Neuron (in vitro differentiated cells): Measurements from ENCODE around the gene BLOC1S1.

Experiments used
- H2AFZ ChIP-seq: one replicate; pipeline ENCODE4 v1.6.1; 2013; ENCODE audit warnings: low read depth, mild to moderate bottlenecking, inconsistent platforms, low read length, moderate library complexity
- H3K27me3 ChIP-seq: one replicate; pipeline ENCODE4 v1.6.1; 2013; ENCODE audit warnings: low read length; ENCODE audit not compliant: insufficient read depth
- H3K36me3 ChIP-seq: one replicate; pipeline ENCODE4 v1.6.1; 2013; ENCODE audit warnings: low read length; ENCODE audit not compliant: insufficient read depth
- H3K4me1 ChIP-seq: one replicate; pipeline ENCODE4 v1.6.1; 2013; ENCODE audit warnings: low read length; ENCODE audit not compliant: insufficient read depth
- H3K4me3 ChIP-seq: 2 replicates; pipeline ENCODE4 v1.5.1; 2013; ENCODE audit warnings: mild to moderate bottlenecking, low read length, moderate library complexity
- H3K9me3 ChIP-seq: one replicate; pipeline ENCODE4 v1.6.1; 2013; ENCODE audit warnings: low read length

BLOC1S1 gene

DNA sequence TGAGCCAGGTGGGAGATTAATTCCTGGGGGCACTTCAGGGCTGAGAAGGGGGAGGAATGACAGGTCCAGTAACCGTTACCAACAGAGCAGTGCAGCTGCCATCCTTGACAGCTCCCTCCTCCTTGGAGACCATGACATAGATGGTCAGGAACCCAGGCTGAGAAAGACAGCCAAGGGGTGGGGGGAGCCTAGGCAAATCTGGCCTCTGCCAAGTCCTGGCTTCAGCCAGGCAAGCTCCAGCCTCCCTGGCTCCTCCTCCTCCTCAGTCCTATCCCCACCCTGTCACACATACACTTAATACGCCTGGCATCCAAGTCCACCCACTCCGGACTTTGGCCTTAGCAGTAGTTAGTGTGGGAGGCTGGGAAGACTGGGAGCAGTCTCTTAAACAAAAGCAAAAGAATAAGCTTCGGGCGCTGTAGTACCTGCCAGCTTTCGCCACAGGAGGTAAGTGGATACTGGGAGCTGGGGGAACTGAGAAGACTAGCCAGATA is 4.3 kb downstream of the BLOC1S1 start, which contains the start of gene RDH5:
Gene RDH5, plus strand, starts transcription at position 323 of the 494 bp plus-strand sequence. CDS start 792 bp downstream, outside the sequence.
- H3K27me3 ChIP-seq = no peaks in the 10 kb centered on the region
- H3K36me3 ChIP-seq = peaks cover 20% of the 10 kb centered on the region
- H3K9me3 ChIP-seq = no peaks in the 10 kb centered on the region
- no peak within 1 kb of the TSS for H2AFZ ChIP-seq
- H3K4me1 ChIP-seq = peaks cover 25% of the 10 kb centered on the region
- H3K4me3 ChIP-seq = no peak within 1 kb of the TSS

DNA sequence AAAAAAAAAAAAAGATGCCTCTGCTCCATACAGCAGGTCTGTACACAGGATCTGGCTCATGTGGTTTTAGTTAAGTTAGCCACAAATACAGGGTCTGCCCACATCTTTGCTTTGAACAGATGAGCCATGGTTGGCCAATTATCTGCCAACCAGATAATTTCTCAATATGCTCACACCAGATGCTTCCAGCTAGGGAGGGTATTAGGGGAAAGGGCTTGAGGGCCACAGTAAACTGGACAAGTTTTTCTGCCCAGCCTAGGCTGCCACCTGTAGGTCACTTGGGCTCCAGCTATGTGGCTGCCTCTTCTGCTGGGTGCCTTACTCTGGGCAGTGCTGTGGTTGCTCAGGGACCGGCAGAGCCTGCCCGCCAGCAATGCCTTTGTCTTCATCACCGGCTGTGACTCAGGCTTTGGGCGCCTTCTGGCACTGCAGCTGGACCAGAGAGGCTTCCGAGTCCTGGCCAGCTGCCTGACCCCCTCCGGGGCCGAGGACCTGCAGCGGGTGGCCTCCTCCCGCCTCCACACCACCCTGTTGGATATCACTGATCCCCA is 5.1 kb downstream of the BLOC1S1 start:
- Histone ChIP-seq H2AFZ (no peak overlapping the region), H3K9me3 (no peaks in the 10 kb centered on the region), H3K4me1 (peaks cover 22% of the 10 kb centered on the region), H3K36me3 (peaks cover 28% of the 10 kb centered on the region), H3K27me3 (no peaks in the 10 kb centered on the region), H3K4me3 (no peak overlapping the region)

DNA sequence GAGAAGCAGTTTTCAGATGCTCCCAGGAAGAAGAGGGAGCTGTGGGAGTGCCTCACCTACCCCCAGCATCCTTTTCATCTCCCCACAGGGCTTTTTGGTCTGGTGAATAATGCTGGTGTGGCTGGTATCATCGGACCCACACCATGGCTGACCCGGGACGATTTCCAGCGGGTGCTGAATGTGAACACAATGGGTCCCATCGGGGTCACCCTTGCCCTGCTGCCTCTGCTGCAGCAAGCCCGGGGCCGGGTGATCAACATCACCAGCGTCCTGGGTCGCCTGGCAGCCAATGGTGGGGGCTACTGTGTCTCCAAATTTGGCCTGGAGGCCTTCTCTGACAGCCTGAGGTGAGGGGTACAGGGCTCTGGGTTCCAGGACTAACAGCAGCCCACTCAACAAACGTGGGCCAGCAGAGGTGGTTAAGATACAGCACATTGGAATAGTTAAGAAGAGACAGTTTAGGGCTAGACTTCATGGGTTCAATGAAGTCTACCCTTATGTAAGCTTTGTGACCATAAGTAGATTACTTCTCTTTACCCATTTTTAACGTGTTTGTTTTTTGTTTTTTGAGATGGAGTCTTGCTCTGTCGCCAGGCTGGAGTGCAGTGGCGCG is 5.9 kb downstream of the BLOC1S1 start:
- no peaks in the 10 kb centered on the region for H3K27me3 ChIP-seq
- peaks cover 22% of the 10 kb centered on the region for H3K4me1 ChIP-seq
- H3K36me3 ChIP-seq = peaks cover 33% of the 10 kb centered on the region
- H3K4me3 ChIP-seq = no peak overlapping the region
- H3K9me3 ChIP-seq = no peaks in the 10 kb centered on the region
- H2AFZ ChIP-seq = no peak overlapping the region

DNA sequence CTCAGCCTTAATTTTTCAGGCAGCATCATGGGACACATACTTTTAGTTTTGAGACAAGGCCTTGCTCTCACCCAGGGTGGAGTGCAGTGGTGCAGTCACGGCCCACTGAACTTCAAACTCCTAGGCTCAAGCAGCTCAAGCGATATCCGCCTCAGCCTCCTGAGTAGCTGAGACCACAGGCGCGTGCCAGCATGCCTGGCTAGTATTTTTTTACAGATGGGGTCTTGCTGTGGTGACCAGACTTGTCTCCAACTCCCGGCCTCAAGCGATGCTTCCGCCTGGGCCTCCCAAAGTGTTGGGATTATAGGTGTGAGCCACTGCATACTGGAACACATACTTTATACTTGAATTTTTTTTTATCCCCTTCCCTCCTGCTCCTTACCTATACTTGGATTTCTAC is 7.1 kb downstream of the BLOC1S1 start:
- Histone ChIP-seq H2AFZ (no peak overlapping the region), H3K4me3 (no peak overlapping the region), H3K4me1 (peaks cover 22% of the 10 kb centered on the region), H3K36me3 (peaks cover 36% of the 10 kb centered on the region), H3K9me3 (no peaks in the 10 kb centered on the region), H3K27me3 (no peaks in the 10 kb centered on the region)

DNA sequence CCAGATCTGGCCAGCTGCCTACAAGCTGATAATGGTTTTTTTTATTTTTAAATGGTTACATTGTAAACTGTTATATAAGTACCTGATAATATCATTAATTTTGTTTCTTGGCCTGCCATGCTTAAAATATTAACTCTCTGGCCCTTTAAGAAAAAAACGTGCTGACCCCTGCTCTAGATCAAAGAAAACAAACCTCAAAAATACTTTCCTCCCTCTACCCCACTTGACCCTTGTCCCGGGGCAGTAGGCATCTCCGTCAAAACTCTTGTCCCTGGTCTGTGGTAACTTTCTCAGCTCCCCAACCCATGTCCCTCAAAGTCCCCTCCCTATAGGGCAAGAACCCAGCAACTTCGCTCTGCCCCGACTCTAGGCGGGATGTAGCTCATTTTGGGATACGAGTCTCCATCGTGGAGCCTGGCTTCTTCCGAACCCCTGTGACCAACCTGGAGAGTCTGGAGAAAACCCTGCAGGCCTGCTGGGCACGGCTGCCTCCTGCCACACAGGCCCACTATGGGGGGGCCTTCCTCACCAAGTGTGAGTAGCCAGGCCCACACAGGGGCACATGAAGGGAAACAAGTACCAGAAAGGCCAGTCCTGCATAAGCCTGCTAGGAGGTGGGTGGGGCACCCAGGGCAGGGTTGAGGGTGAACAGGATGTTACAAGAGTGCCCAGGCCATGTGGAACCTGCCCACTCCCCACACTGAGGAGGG is 7.8 kb downstream of the BLOC1S1 start:
- Histone ChIP-seq H3K9me3 (no peaks in the 10 kb centered on the region), H3K4me3 (no peak overlapping the region), H2AFZ (no peak overlapping the region), H3K36me3 (peaks cover 36% of the 10 kb centered on the region), H3K27me3 (no peaks in the 10 kb centered on the region), H3K4me1 (peaks cover 20% of the 10 kb centered on the region)

DNA sequence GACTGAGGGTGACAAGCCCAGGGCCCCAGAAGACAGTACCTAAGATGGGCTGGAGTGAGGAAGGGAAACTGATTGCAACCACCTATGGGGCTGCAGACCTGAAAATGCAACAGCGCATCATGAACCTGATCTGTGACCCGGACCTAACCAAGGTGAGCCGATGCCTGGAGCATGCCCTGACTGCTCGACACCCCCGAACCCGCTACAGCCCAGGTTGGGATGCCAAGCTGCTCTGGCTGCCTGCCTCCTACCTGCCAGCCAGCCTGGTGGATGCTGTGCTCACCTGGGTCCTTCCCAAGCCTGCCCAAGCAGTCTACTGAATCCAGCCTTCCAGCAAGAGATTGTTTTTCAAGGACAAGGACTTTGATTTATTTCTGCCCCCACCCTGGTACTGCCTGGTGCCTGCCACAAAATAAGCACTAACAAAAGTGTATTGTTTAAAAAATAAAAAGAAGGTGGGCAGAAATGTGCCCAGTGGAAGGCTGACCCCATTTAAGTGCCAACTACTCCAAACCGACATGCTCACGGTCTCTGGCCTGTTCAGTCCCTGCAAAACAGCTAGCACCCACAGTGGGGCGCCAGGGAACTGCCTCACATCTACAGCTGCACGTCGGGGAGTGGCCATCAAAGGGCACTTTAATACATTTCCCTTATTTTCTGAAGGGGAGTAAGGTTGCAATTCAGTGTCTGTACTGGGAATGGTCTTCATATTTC is 8.5 kb downstream of the BLOC1S1 start:
- Histone ChIP-seq H3K4me1 (peaks cover 20% of the 10 kb centered on the region), H3K9me3 (no peaks in the 10 kb centered on the region), H3K4me3 (no peak overlapping the region), H3K36me3 (peaks cover 36% of the 10 kb centered on the region), H3K27me3 (no peaks in the 10 kb centered on the region), H2AFZ (no peak overlapping the region)

DNA sequence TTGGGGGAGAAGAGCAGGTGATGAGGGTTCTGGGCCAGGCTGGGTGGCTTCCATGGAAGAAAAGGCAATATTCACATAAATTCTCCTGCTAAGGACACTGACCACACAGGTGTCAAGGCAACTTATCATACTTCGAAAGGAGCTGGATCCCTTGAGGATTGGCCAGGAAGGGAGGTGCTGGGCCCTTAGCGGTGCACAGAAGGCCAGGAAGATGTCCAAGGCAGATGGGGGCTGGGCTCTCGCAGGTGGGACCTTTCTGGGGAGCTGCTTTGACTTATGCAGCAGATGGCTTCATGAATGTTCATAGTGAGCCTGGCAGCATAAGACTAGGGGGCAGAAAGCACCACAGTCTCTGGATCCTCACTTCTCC is 9.1 kb downstream of the BLOC1S1 start:
- H3K4me1 ChIP-seq = peaks cover 20% of the 10 kb centered on the region
- H3K36me3 ChIP-seq = peaks cover 36% of the 10 kb centered on the region
- H3K9me3 ChIP-seq = no peaks in the 10 kb centered on the region
- H2AFZ ChIP-seq = no peak overlapping the region
- no peaks in the 10 kb centered on the region for H3K27me3 ChIP-seq
- no peak overlapping the region for H3K4me3 ChIP-seq

DNA sequence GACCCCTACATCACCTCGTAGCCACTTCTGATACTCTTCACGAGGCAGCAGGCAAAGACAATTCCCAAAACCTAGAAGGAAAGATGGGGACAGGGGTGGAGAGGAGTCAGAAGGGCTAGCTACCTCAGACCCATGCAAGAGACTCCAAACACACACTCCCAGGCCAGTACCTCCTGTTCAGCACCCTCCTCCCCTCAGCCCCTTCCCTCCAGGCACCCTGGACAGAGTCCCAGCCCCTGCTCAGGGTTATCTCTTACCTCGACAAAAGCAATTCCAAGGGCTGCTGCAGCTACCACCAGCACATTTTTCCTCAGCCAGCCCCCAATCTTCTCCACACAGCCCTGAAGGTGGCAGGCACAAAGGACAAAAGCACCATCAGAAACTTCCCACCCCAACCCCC is 9.7 kb downstream of the BLOC1S1 start:
- peaks cover 24% of the 10 kb centered on the region for H3K4me1 ChIP-seq
- no peak overlapping the region for H3K4me3 ChIP-seq
- H3K36me3 ChIP-seq = peaks cover 31% of the 10 kb centered on the region
- no peaks in the 10 kb centered on the region for H3K9me3 ChIP-seq
- no peaks in the 10 kb centered on the region for H3K27me3 ChIP-seq
- H2AFZ ChIP-seq = no peak overlapping the region

DNA sequence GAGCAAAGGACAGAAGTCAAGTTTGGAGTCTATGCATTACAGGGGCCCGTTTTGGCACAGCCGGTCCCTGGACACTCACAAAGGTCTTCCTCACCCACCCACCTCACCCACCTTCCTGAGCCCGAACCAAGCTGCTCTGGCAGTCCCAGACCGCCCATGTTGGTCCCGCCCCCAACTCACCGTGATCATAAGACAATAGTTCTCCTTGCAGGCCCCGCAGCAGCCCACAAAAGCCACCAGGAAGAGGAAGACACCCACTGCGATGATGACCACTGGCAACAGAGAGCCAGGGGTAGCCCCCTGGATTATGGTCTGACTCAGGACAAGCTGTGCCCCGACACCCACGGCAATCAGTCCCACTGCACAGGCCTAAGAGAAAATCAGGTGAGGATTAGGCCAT is 11.1 kb downstream of the BLOC1S1 start:
- peaks cover 28% of the 10 kb centered on the region for H3K36me3 ChIP-seq
- peaks cover 28% of the 10 kb centered on the region for H3K4me1 ChIP-seq
- no peaks in the 10 kb centered on the region for H3K27me3 ChIP-seq
- no peaks in the 10 kb centered on the region for H3K9me3 ChIP-seq
- peak overlapping the region; percentile 71 for H3K4me3 ChIP-seq
- H2AFZ ChIP-seq = no peak overlapping the region

DNA sequence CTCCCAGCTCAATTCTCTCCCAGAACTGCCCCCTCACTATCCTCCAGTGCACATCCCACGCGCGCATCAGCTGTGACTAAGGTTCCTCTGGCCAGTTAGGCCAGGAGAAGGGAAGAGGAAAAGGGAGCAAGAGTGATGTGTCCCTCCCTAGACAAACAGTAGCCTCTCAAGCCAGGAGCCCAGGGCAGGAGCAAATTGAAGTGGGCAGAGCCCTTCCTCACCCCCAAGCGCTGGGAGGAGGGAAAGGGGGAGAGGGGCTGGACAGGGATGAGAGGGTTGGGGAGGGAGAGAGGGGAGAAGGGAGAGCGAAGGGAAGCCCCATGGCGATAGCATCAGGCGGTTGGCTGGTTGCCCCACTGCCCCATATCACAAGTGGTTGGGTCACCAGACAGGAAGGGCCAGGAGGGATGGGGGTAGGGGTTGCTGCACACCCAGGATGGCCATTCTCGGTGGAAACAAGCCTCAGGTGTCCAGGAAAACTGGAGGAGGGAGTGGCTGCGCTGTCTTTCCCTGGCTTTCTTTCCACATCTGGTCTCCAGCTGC is 11.9 kb downstream of the BLOC1S1 start:
- Histone ChIP-seq H2AFZ (no peak overlapping the region), H3K4me1 (peaks cover 28% of the 10 kb centered on the region), H3K36me3 (peaks cover 28% of the 10 kb centered on the region), H3K4me3 (peak overlapping the region; percentile 71), H3K9me3 (no peaks in the 10 kb centered on the region), H3K27me3 (no peaks in the 10 kb centered on the region)

DNA sequence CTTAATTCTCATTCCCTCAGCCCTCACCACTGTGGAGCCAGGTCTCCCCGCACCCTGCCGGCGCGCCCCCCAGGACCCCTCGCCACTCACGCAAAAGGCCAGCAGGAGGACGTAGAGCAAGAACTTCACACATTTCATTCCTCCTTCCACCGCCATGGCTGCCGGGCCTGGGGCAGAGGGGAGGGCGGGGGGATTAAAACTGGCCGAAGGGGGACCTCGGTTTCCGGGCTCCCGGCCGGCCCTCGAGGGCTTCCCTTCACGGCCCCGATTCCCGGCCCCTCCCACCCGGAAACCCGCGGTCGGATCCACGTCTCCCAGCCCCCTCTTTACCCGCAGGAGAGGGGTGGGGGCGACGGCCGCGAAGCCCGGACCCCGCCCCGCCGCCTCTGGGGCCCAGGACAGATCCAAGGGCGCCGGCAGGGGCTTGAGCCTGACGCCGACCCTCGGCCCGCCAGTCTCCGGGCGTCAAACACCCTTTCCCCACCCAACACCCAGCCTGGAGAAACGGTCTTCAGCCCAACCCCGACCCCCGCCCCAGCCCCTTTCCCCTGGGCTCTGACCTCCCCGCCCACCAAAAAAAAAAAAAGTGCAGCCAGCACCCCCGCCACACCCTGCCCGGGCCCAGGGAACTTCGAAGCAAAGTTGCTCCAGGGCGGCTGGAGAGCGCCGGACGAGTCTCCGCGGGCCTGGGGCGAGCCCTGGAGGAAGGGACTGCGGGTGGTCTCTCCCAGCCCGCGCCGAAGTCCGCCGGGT is 12.5 kb downstream of the BLOC1S1 start:
- Histone ChIP-seq H3K9me3 (no peaks in the 10 kb centered on the region), H2AFZ (no peak overlapping the region), H3K4me1 (peaks cover 28% of the 10 kb centered on the region), H3K27me3 (no peaks in the 10 kb centered on the region), H3K36me3 (peaks cover 28% of the 10 kb centered on the region), H3K4me3 (peak overlapping the region; percentile 71)
